Measurements from ENCODE around the gene PITHD1.
A peak's percentile ranks its signal among the peaks of the same experiment; 100 is the strongest.
"Not testable (repeated sequence)": the region's sequence is repeated elsewhere in the genome, so short reads cannot be mapped to it uniquely, and the experiment has no call there.

Gene PITHD1

GRCh38 chr1:23774174-23774880 is 3.9 kb upstream of the PITHD1 start:
- no peak for DNase-seq

GRCh38 chr1:23776217-23776616 is 2.0 kb upstream of the PITHD1 start:
- DNase-seq: no peak

- no peak for DNase-seq
Observed at GRCh38 chr1:23779826-23780371, 1.7 kb downstream of the PITHD1 start.

- not testable (repeated sequence) for DNase-seq
Observed at GRCh38 chr1:23783141-23783540, 4.9 kb downstream of the PITHD1 start.

GRCh38 chr1:23784846-23785245 is 6.6 kb downstream of the PITHD1 start:
- DNase-seq: no peak

GRCh38 chr1:23787701-23788100 is 9.5 kb downstream of the PITHD1 start:
- no peak for DNase-seq

GRCh38 chr1:23788695-23789094 is 10.5 kb downstream of the PITHD1 start:
- DNase-seq: no peak

- DNase-seq: peak; percentile 87
Observed at GRCh38 chr1:23790696-23791515, 12.7 kb downstream of the PITHD1 start, which contains the start of gene LYPLA2. Gene LYPLA2, plus strand, starts transcription at chr1:23791145. Its CDS starts 1,538 bp downstream, at chr1:23792683.

GRCh38 chr1:23791516-23792047 is 13.4 kb downstream of the PITHD1 start:
- DNase-seq: peak; percentile 35

- DNase-seq: no peak
Observed at GRCh38 chr1:23792151-23792945, 14.1 kb downstream of the PITHD1 start.

- DNase-seq: peak; percentile 56
Observed at GRCh38 chr1:23793018-23793781, 15.0 kb downstream of the PITHD1 start.

GRCh38 chr1:23793861-23794731 is 15.9 kb downstream of the PITHD1 start:
- DNase-seq: no peak

GRCh38 chr1:23794732-23795182 is 16.5 kb downstream of the PITHD1 start:
- DNase-seq: not testable (repeated sequence)

- DNase-seq: no peak
Observed at GRCh38 chr1:23795676-23796465, 17.7 kb downstream of the PITHD1 start.

- no peak for DNase-seq
Observed at GRCh38 chr1:23796466-23797271, 18.5 kb downstream of the PITHD1 start.

- DNase-seq: no peak
Observed at GRCh38 chr1:23797478-23798448, 19.5 kb downstream of the PITHD1 start.

- no peak for DNase-seq
Observed at GRCh38 chr1:23798662-23799142, 20.5 kb downstream of the PITHD1 start.

GRCh38 chr1:23799255-23799569 is 21.0 kb downstream of the PITHD1 start:
- DNase-seq: no peak

Measured in CD4-positive, alpha-beta T cell treated with Interleukin-12 subunit alpha and Interleukin-12 subunit beta, for 1 hour (primary cell).